ENCODE results near the gene HOXA10.

DNA sequence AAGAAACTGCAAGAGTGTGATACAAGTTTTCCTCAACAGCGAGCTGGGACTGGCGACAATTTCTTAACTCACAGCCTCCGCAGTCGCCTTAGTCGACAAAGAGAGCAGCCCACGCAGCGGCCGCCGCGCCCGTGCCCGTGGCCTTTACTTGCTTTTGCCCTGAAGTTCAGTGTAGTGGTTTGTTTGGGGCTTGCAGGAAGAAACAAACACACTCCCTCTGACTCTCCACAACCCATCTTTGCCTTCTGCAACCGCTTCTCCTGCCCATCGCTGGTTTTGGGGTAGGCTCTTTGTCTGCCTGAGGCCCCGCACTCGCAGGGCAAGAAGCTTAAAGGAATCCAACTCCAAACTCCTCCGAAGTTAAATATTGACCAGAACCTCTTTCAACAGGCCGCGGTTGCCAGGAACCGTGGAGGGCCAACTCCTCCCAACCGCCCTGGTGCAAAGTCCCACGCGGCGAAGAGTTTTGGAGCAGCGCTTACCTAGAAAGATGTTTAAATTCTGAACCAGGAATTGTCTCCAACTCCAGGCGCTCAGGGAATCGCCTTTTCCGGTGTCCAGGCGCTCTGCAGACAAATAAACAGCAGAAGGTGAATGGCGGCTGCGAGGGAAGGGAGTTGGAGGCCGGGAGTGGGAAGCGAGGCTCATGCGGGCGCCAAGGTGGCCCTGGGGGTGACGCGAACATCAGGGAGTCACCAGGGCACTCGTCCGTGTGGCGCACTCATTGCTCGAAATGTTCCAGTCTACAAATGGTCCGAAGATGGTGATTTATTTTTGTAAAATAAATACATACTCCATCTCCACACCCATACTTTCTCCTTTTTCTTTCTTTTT lies 51.8 kb downstream of the HOXA10 start:
- TF ChIP-seq POLR2A (IDR thresholded peaks at IDR 0.05), result no peak
- TF ChIP-seq, protein P1, sequence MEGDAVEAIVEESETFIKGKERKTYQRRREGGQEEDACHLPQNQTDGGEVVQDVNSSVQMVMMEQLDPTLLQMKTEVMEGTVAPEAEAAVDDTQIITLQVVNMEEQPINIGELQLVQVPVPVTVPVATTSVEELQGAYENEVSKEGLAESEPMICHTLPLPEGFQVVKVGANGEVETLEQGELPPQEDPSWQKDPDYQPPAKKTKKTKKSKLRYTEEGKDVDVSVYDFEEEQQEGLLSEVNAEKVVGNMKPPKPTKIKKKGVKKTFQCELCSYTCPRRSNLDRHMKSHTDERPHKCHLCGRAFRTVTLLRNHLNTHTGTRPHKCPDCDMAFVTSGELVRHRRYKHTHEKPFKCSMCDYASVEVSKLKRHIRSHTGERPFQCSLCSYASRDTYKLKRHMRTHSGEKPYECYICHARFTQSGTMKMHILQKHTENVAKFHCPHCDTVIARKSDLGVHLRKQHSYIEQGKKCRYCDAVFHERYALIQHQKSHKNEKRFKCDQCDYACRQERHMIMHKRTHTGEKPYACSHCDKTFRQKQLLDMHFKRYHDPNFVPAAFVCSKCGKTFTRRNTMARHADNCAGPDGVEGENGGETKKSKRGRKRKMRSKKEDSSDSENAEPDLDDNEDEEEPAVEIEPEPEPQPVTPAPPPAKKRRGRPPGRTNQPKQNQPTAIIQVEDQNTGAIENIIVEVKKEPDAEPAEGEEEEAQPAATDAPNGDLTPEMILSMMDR (IDR thresholded peaks at IDR 0.05), result no peak

All from stomach (tissue), 4 donors.